ENCODE data around the gene TBC1D22A. TPM values are rescaled to one million over a fixed set of nuclear protein-coding genes. Genes with fewer than 3 reads are reported as not detected.

The TBC1D22A gene
- total RNA-seq, 6 donors from 2014 or later = 27.1 to 48.2 (median 35.3) TPM

DNA sequence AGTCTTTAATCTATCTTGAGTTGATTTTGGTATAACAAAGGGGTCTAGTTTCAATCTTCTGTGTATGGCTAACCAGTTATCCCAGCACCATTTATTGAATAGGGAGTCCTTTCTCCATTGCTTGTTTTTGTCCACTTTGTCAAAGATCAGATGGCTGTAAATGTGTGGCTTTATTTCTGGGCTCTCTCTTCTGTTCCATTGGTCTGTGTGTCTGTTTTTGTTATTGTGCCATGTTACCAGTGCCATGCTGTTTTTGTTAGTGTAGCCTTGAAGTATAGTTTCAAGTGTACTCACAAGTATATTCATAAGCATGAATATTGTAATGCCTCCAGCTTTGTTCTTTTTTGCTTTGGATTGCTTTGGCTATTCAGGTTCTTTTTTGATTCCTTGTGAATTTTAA lies 159.6 kb downstream of the TBC1D22A start:
- Histone ChIP-seq H3K27me3 (no peaks in the 10 kb centered on the region), H3K4me3 (no peak overlapping the region), H3K4me1 (no peaks in the 10 kb centered on the region), H3K27ac (no peak overlapping the region), H3K36me3 (peaks cover 0 to 3% (median 0%) of the 10 kb centered on the region in 4 donors), H3K9me3 (no peaks in the 10 kb centered on the region)
- ATAC-seq (ENCODE audit: low FRiP score in 2 of 2) (no peak), DNase-seq (no peak)
- no peak for TF ChIP-seq POLR2A (IDR thresholded peaks at IDR 0.05)

DNA sequence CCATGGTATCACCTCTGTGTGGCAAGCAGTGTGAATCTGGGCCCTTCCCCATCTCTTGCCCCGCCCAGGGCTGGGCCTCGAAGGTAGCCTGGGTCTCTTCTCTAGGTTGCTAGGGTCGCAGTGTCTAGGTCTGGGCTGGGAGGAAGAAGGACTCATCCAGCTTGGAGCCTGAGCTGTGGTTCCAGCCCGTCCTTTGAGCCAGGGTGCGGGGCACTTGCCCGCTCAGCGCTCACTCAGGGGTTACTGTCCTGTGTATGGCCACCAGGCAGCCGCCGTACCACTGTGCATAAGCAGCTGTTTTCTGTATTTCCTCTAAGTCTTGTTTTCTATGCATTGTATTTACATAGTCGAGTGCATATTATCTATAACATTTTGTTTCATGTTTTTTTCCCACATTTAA lies 160.9 kb downstream of the TBC1D22A start:
- TF ChIP-seq EP300 (IDR thresholded peaks at IDR 0.05) (no peak), POLR2A (IDR thresholded peaks at IDR 0.05) (no peak), POLR2AphosphoS5 (IDR thresholded peaks at IDR 0.05) (no peak)
- TF ChIP-seq, protein P1, sequence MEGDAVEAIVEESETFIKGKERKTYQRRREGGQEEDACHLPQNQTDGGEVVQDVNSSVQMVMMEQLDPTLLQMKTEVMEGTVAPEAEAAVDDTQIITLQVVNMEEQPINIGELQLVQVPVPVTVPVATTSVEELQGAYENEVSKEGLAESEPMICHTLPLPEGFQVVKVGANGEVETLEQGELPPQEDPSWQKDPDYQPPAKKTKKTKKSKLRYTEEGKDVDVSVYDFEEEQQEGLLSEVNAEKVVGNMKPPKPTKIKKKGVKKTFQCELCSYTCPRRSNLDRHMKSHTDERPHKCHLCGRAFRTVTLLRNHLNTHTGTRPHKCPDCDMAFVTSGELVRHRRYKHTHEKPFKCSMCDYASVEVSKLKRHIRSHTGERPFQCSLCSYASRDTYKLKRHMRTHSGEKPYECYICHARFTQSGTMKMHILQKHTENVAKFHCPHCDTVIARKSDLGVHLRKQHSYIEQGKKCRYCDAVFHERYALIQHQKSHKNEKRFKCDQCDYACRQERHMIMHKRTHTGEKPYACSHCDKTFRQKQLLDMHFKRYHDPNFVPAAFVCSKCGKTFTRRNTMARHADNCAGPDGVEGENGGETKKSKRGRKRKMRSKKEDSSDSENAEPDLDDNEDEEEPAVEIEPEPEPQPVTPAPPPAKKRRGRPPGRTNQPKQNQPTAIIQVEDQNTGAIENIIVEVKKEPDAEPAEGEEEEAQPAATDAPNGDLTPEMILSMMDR (IDR thresholded peaks at IDR 0.05) = no peak
- WGBS, 2 donors = 87 to 92% methylated on average over 9 to 10 of the region's 10 CpGs
- Histone ChIP-seq H3K27me3 (no peaks in the 10 kb centered on the region), H3K27ac (no peak overlapping the region), H3K36me3 (peaks cover 0 to 1% (median 0%) of the 10 kb centered on the region in 4 donors), H3K9me3 (no peaks in the 10 kb centered on the region), H3K4me1 (no peaks in the 10 kb centered on the region), H3K4me3 (no peak overlapping the region)
- ATAC-seq (ENCODE audit: low FRiP score in 2 of 2) (peak in 1 of 2 donors; percentile 37), DNase-seq (no peak)

GRCh38 chr22:46925818-46926217 lies 163.4 kb downstream of the TBC1D22A start:
- 65 to 78% methylated on average over 3 of the region's 3 CpGs for WGBS, 2 donors

DNA sequence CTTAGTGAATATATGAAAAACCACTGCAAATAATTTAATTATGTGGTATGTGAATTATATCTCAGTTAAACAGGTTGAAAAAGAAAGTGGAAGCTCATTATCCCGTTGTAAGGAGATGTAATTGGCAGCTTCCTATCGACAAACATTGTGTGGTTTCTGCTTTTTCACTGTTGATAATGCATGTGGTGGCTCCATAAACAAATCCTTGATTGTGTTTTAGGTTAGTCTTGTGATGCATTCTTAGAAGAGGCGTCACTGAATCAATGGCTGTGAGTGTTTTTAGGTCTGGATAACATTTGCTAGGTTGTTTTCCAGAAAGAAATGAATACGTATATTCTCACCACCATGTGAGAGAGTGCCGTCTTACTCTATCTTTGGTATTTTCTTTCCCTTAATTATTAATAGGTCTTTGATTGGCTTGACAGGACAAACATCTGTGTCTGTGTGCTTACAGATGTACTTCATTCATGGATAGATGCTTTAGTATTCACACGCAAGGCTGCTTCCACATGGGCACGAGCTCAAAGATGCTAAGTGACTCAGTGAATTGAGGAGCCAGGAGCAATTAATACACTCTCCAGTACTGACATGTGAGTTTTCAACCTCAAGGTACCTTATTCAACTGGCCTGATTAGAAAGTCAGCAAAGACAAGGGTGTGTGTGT lies 166.7 kb downstream of the TBC1D22A start:
- ATAC-seq (ENCODE audit: low FRiP score in 2 of 2) (no peak), DNase-seq (no peak)
- WGBS, 2 donors = 70 to 72% methylated on average over 7 of the region's 7 CpGs
- Histone ChIP-seq H3K9me3 (no peaks in the 10 kb centered on the region), H3K4me1 (no peaks in the 10 kb centered on the region), H3K4me3 (no peak overlapping the region), H3K36me3 (no peaks in the 10 kb centered on the region), H3K27me3 (no peaks in the 10 kb centered on the region), H3K27ac (peak overlapping the region in 1 of 4 donors; percentile 39)
- TF ChIP-seq POLR2A (IDR thresholded peaks at IDR 0.05) (no peak), POLR2AphosphoS5 (IDR thresholded peaks at IDR 0.05) (no peak), EP300 (IDR thresholded peaks at IDR 0.05) (no peak)
- TF ChIP-seq, protein P1 (IDR thresholded peaks at IDR 0.05) = no peak

More at GRCh38 chr22:46925818-46926217, 163.4 kb downstream of the TBC1D22A start:
- no peak overlapping the region for H3K4me3 ChIP-seq
- no peaks in the 10 kb centered on the region for H3K9me3 ChIP-seq
- H3K27ac ChIP-seq = no peak overlapping the region
- TF ChIP-seq POLR2A (IDR thresholded peaks at IDR 0.05) = no peak
- TF ChIP-seq, protein P1 (IDR thresholded peaks at IDR 0.05) = no peak
- TF ChIP-seq EP300 (IDR thresholded peaks at IDR 0.05) = no peak
- TF ChIP-seq POLR2AphosphoS5 (IDR thresholded peaks at IDR 0.05) = no peak
- DNase-seq (no peak), ATAC-seq (ENCODE audit: low FRiP score in 2 of 2) (no peak)
- no peaks in the 10 kb centered on the region for H3K4me1 ChIP-seq
- H3K27me3 ChIP-seq = no peaks in the 10 kb centered on the region
- no peaks in the 10 kb centered on the region for H3K36me3 ChIP-seq

GRCh38 chr22:46929710-46930204 lies 167.3 kb downstream of the TBC1D22A start:
- ATAC-seq (ENCODE audit: low FRiP score in 2 of 2) (no peak), DNase-seq (no peak)
- Histone ChIP-seq H3K36me3 (no peaks in the 10 kb centered on the region), H3K27ac (no peak overlapping the region), H3K27me3 (no peaks in the 10 kb centered on the region), H3K9me3 (no peaks in the 10 kb centered on the region), H3K4me1 (peaks cover 4 to 5% (median 4%) of the 10 kb centered on the region in 4 donors), H3K4me3 (no peak overlapping the region)
- WGBS, 2 donors = 90% methylated on average over 9 of the region's 9 CpGs
- no peak for TF ChIP-seq POLR2A (IDR thresholded peaks at IDR 0.05)
- TF ChIP-seq POLR2AphosphoS5 (IDR thresholded peaks at IDR 0.05) = no peak
- TF ChIP-seq, protein P1 (IDR thresholded peaks at IDR 0.05) = no peak
- TF ChIP-seq EP300 (IDR thresholded peaks at IDR 0.05) = no peak

Data from upper lobe of left lung (tissue), 6 donors.